Esophagus squamous epithelium (tissue), 5 donors: ENCODE results near the gene FOXR1. TPM values are rescaled to one million over a fixed set of nuclear protein-coding genes. Genes with fewer than 3 reads are reported as not detected.

Experiments
- DNase-seq: peaks from one replicate; lab custom pipeline; 2025; lab: John Stamatoyannopoulos, UW
- H3K27ac ChIP-seq, 4 donors: fragments of 200-600 bp; sonication (generic); one replicate each; pipeline ENCODE4 v1.5.1; 2016 to 2019; ENCODE audit warnings: mild to moderate bottlenecking in 1 of 4
- H3K27me3 ChIP-seq, 4 donors: fragments of 200-600 bp; sonication (generic); 1 replicate in 3 of 4; 2 replicates in 1 of 4; pipeline versions ENCODE4 v1.5.1 to v1.6.0; 2017 to 2021; ENCODE audit warnings: antibody characterized with exemption in 1 of 4
- H3K36me3 ChIP-seq, 3 donors: fragments of 200-600 bp; sonication (generic); one replicate each; pipeline ENCODE4 v1.5.1; 2016 to 2019
- H3K4me1 ChIP-seq, 3 donors: fragments of 200-600 bp; sonication (generic); one replicate each; pipeline ENCODE4 v1.5.1; 2017 to 2019
- H3K4me3 ChIP-seq, 4 donors: fragments of 200-600 bp; sonication (generic); 1 replicate in 3 of 4; 2 replicates in 1 of 4; pipeline ENCODE4 v1.5.1; 2016 to 2019; ENCODE audit warnings: mild to moderate bottlenecking in 2 of 4, moderate library complexity in 1 of 4
- H3K9me3 ChIP-seq, 3 donors: fragments of 200-600 bp; sonication (generic); one replicate each; pipeline ENCODE4 v1.5.1; 2016 to 2019
- POLR2A ChIP-seq, 4 donors: fragments of 450-650 bp; IDR thresholded peaks; one replicate each; pipeline ENCODE4 v1.6.1; 2017; ENCODE audit warnings: antibody characterized with exemption in 4 of 4, mild to moderate bottlenecking in 4 of 4, moderate library complexity in 3 of 4
- WGBS, 2 donors: methylation state at CpG; one replicate each; pipeline ENCODE4 v1.1.5; 2018; 5-methylcytosine and 5-hydroxymethylcytosine counted together
- intact Hi-C: fragments of 100-400 bp; cut with DNase I; formaldehyde crosslinking; loops from one replicate; pipeline ENCODE4 v1.15.0; 2022
- small RNA-seq, 4 donors: library from RNA; depleted of rRNA; stranded (forward); fragments of <200 nt; gene quantifications; one replicate each; pipeline ENCODE3, GENCODE V24; 2016
- total RNA-seq, 4 donors: library from RNA; depleted of rRNA; stranded (reverse); fragments of >200 nt; gene quantifications; one replicate each; pipeline ENCODE4 v1.1.0, GENCODE V29; 2016
- TF ChIP-seq, protein P1 (sequence below), 6 experiments: fragments of 450-650 bp in 4 of 6; fragments of 200-600 bp in 2 of 6; sonication (generic) in 2 of 6; IDR thresholded peaks; one replicate each; pipeline ENCODE4 v1.5.1; 2016 to 2019; ENCODE audit warnings: antibody characterized with exemption in 6 of 6, mild to moderate bottlenecking in 4 of 6, moderate library complexity in 4 of 6
- donor health status: DM: yes; HTN: yes; CAD: no.

FOXR1 gene
- total RNA-seq, 4 donors from 2014 or later = not detected

DNA sequence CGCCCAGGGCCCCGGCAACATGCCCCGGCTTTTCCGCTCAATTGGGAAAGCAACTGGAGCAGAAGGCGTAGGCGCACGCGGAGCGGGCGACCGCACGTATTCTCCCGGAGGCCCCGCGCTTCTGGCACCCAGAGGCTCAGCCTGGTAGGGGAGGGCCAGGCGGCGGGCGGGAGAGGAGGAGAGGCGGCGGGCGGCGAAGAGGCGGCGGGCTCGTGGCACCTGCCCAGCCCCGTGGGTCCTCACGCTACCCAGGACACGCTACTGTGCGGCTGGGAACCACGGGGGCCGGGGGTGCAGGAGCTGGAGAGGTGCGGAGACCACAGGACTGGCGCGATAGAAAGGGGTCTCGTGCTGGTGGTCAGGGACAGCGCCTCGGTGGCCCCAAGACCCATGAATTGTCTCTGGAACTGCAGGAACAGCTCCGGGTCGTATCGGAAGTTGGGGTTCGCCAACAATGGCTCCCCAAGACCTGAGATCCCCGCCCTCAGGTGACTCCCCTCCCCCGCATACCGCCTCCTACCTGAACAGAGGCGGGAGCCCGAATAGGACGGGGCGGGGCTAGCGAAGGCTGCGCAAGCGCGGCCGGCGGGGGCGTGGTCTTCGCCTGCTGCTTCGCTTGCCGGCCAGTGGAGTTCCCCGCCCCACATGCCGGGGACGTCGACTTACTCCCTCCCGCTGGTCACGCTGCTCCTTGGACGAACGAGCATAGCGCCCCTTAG is 58.9 kb downstream of the FOXR1 start, which contains the start of gene SLC37A4:
SLC37A4 (minus strand) TSS at position 549 of the 719 bp plus-strand sequence.
- peak within 1 kb of the TSS; percentile 49 to 87 (median 84) for H3K4me3 ChIP-seq
- peak within 1 kb of the TSS; percentile 82 to 94 (median 89) for H3K27ac ChIP-seq
- peaks cover 12 to 30% (median 19%) of the 10 kb centered on the region in 3 donors for H3K4me1 ChIP-seq
- H3K9me3 ChIP-seq = no peaks in the 10 kb centered on the region
- no peaks in the 10 kb centered on the region for H3K27me3 ChIP-seq
- intact Hi-C loops = no loop called here
- peaks cover 0 to 27% (median 0%) of the 10 kb centered on the region in 3 donors for H3K36me3 ChIP-seq
- 0% methylated on average over 3 to 25 of the region's 67 CpGs for WGBS, 2 donors
- peak; percentile 85 for DNase-seq
- peak in 3 of 4 donors; percentile 14 to 68 (median 19) for TF ChIP-seq POLR2A (IDR thresholded peaks at IDR 0.05)
- TF ChIP-seq, protein P1, sequence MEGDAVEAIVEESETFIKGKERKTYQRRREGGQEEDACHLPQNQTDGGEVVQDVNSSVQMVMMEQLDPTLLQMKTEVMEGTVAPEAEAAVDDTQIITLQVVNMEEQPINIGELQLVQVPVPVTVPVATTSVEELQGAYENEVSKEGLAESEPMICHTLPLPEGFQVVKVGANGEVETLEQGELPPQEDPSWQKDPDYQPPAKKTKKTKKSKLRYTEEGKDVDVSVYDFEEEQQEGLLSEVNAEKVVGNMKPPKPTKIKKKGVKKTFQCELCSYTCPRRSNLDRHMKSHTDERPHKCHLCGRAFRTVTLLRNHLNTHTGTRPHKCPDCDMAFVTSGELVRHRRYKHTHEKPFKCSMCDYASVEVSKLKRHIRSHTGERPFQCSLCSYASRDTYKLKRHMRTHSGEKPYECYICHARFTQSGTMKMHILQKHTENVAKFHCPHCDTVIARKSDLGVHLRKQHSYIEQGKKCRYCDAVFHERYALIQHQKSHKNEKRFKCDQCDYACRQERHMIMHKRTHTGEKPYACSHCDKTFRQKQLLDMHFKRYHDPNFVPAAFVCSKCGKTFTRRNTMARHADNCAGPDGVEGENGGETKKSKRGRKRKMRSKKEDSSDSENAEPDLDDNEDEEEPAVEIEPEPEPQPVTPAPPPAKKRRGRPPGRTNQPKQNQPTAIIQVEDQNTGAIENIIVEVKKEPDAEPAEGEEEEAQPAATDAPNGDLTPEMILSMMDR (IDR thresholded peaks at IDR 0.05) = peak in 4 of 6 experiments; percentile 66 to 96 (median 82)

Small RNA genes within 50 kb of the gene (small RNA-seq; reads per million reads assigned to genes)
- 0 reads per million in 4 donors for gene AP003392.2
- gene RF00017 = 0 reads per million in 4 donors
- gene RF00019 = 0 reads per million in 4 donors
- gene RN7SL688P = 0 reads per million in 4 donors

Other genes with a start within 250 kb of the FOXR1 start
- gene DDX6, start 180.6 kb upstream of the FOXR1 start, total RNA-seq = 10 to 100 TPM; 69.7 to 96.9 (median 84.6) TPM
- under 1 TPM in 1 of 4 donors, not detected in 3; 0.06 TPM for gene CXCR5, start 87.9 kb upstream of the FOXR1 start, total RNA-seq
- 10 to 100 TPM; 16.4 to 29.6 (median 18.9) TPM for gene BCL9L, start 45.8 kb upstream of the FOXR1 start, total RNA-seq
- under 1 TPM in 1 of 4 donors, not detected in 3; 0.57 TPM for gene UPK2, start 15.5 kb upstream of the FOXR1 start, total RNA-seq
- 10 to 100 TPM in 3 of 4 donors, 1 to 10 TPM in 1; 9.2 to 58.9 (median 29.4) TPM for gene CENATAC, start 26.4 kb downstream of the FOXR1 start, total RNA-seq
- gene RPS25, start 46.6 kb downstream of the FOXR1 start, total RNA-seq = 1,000 to 10,000 TPM in 3 of 4 donors, 100 to 1,000 TPM in 1; 729 to 2,261 (median 1,537) TPM
- 10 to 100 TPM; 26.5 to 44.4 (median 41.2) TPM for gene TRAPPC4, start 47.0 kb downstream of the FOXR1 start, total RNA-seq
- 10 to 100 TPM in 3 of 4 donors, 1 to 10 TPM in 1; 6.9 to 13.9 (median 11.5) TPM for gene SLC37A4, start 59.1 kb downstream of the FOXR1 start, total RNA-seq
- gene HYOU1, start 85.4 kb downstream of the FOXR1 start, total RNA-seq = 10 to 100 TPM; 44.1 to 93.8 (median 65.4) TPM
- gene VPS11, start 96.1 kb downstream of the FOXR1 start, total RNA-seq = 10 to 100 TPM; 15.2 to 28.4 (median 18.2) TPM
- 10 to 100 TPM in 3 of 4 donors, 1 to 10 TPM in 1; 9.9 to 22.1 (median 14.2) TPM for gene HMBS, start 113.1 kb downstream of the FOXR1 start, total RNA-seq
- 10 to 100 TPM; 18.5 to 29.9 (median 26.7) TPM for gene DPAGT1, start 130.1 kb downstream of the FOXR1 start, total RNA-seq
- 10 to 100 TPM in 1 of 4 donors, 1 to 10 TPM in 3; 5.1 to 12.8 (median 8.0) TPM for gene C2CD2L, start 135.6 kb downstream of the FOXR1 start, total RNA-seq
- gene HINFP, start 149.8 kb downstream of the FOXR1 start, total RNA-seq = 10 to 100 TPM in 3 of 4 donors, 1 to 10 TPM in 1; 7.0 to 33.2 (median 13.9) TPM
- gene ABCG4, start 177.3 kb downstream of the FOXR1 start, total RNA-seq = under 1 TPM; 0.15 to 0.94 (median 0.39) TPM
- gene NLRX1, start 197.0 kb downstream of the FOXR1 start, total RNA-seq = 10 to 100 TPM; 31.5 to 83.3 (median 67.5) TPM
- gene NHERF4, start 213.7 kb downstream of the FOXR1 start, total RNA-seq = under 1 TPM in 1 of 4 donors, not detected in 3; under 0.01 TPM
- gene CBL, start 234.6 kb downstream of the FOXR1 start, total RNA-seq = 10 to 100 TPM in 3 of 4 donors, 1 to 10 TPM in 1; 9.9 to 14.2 (median 12.4) TPM